OCI-LY3 (cell line): ENCODE data around the gene PGM1.

ENCODE experiments used
- H2AFZ ChIP-seq: fragments of 200-600, 300-600 bp; shearing (Covaris generic); 2 replicates; pipeline ENCODE4 v1.6.0; 2014; ENCODE audit warnings: antibody characterized with exemption, low read depth, low read length
- H3K27ac ChIP-seq: fragments of 200-600, 300-600 bp; sonication (generic); 2 replicates; pipeline ENCODE4 v1.5.1; 2014; ENCODE audit warnings: mild to moderate bottlenecking, low read length, moderate library complexity, mixed read lengths
- H3K27me3 ChIP-seq: fragments of 200-600, 300-600 bp; sonication (generic); 2 replicates; pipeline ENCODE4 v1.6.1; 2014; ENCODE audit warnings: low read depth, low read length, mixed read lengths
- H3K36me3 ChIP-seq: fragments of 200-600, 300-600 bp; sonication (generic); replicated peaks from 2 replicates; pipeline ENCODE3; 2014; ENCODE audit warnings: low read depth, low read length, mixed read lengths
- H3K4me1 ChIP-seq: fragments of 300-600, 200-600 bp; sonication (generic); 2 replicates; pipeline ENCODE4 v1.6.1; 2014; ENCODE audit warnings: low read length, mixed read lengths
- H3K4me2 ChIP-seq: fragments of 200-600, 300-600 bp; sonication (generic); 2 replicates; pipeline ENCODE4 v1.6.1; 2014; ENCODE audit warnings: low read length, mixed read lengths
- H3K4me3 ChIP-seq: fragments of 300-600, 200-600 bp; sonication (generic); 2 replicates; pipeline ENCODE4 v1.5.1; 2014; ENCODE audit warnings: antibody characterized with exemption, mild to moderate bottlenecking, low read length, moderate library complexity
- H3K79me2 ChIP-seq: fragments of 300-600, 200-600 bp; shearing (Covaris generic); 2 replicates; pipeline ENCODE4 v1.6.1; 2014; ENCODE audit warnings: mild to moderate bottlenecking, low read length, mixed read lengths
- H3K9ac ChIP-seq: fragments of 300-600, 200-600 bp; shearing (Covaris generic); 2 replicates; pipeline ENCODE4 v1.6.0; 2014; ENCODE audit warnings: mild to moderate bottlenecking, low read length, moderate library complexity
- H3K9me3 ChIP-seq: fragments of 200-600, 300-600 bp; shearing (Covaris generic); 2 replicates; pipeline ENCODE4 v1.6.1; 2014; ENCODE audit warnings: low read length, mixed read lengths; ENCODE audit not compliant: insufficient read depth
- H4K20me1 ChIP-seq: fragments of 200-600, 300-600 bp; sonication (generic); 2 replicates; pipeline ENCODE4 v1.6.1; 2016; ENCODE audit warnings: low read length, mixed read lengths; ENCODE audit not compliant: insufficient read depth
- EZH2phosphoT487 ChIP-seq: fragments of 200-600 bp; shearing (Covaris generic); IDR thresholded peaks from 2 replicates; pipeline ENCODE4 v1.6.1; 2018; ENCODE audit warnings: antibody characterized with exemption, mixed run types, low read depth
- TF ChIP-seq, protein P1 (sequence below): fragments of 200-600, 300-600 bp; sonication (generic); IDR thresholded peaks from 2 replicates; pipeline ENCODE4 v1.5.1; 2014; ENCODE audit warnings: antibody characterized with exemption, low read length, low read depth

The PGM1 gene

DNA sequence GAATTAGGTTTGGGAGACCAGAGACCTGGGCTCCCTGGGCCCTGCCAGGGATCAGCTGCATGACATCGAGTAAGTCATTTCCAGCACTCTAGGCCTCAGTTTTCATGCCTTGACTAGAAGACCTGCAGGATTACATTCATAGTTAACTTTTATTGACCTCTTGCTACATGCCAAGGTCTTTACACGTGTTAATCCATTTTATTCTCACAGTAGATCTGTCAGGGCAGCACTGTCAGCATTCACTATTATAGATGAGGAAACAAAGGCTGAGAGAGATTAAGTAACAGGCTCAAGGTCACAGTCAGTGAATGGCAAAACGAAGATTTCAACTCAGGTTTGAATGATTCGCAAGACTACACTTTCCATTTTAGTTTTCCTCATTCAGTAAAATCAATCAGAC lies 37.0 kb downstream of the PGM1 start:
- Histone ChIP-seq H3K4me2 (no peak overlapping the region), H3K4me1 (no peaks in the 10 kb centered on the region), H3K36me3 (peaks cover 2% of the 10 kb centered on the region), H3K9ac (no peak overlapping the region), H2AFZ (no peak overlapping the region), H4K20me1 (no peaks in the 10 kb centered on the region), H3K27ac (no peak overlapping the region), H3K4me3 (no peak overlapping the region), H3K9me3 (no peaks in the 10 kb centered on the region), H3K27me3 (no peaks in the 10 kb centered on the region), H3K79me2 (no peaks in the 10 kb centered on the region)
- TF ChIP-seq, protein P1, sequence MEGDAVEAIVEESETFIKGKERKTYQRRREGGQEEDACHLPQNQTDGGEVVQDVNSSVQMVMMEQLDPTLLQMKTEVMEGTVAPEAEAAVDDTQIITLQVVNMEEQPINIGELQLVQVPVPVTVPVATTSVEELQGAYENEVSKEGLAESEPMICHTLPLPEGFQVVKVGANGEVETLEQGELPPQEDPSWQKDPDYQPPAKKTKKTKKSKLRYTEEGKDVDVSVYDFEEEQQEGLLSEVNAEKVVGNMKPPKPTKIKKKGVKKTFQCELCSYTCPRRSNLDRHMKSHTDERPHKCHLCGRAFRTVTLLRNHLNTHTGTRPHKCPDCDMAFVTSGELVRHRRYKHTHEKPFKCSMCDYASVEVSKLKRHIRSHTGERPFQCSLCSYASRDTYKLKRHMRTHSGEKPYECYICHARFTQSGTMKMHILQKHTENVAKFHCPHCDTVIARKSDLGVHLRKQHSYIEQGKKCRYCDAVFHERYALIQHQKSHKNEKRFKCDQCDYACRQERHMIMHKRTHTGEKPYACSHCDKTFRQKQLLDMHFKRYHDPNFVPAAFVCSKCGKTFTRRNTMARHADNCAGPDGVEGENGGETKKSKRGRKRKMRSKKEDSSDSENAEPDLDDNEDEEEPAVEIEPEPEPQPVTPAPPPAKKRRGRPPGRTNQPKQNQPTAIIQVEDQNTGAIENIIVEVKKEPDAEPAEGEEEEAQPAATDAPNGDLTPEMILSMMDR: no peak

DNA sequence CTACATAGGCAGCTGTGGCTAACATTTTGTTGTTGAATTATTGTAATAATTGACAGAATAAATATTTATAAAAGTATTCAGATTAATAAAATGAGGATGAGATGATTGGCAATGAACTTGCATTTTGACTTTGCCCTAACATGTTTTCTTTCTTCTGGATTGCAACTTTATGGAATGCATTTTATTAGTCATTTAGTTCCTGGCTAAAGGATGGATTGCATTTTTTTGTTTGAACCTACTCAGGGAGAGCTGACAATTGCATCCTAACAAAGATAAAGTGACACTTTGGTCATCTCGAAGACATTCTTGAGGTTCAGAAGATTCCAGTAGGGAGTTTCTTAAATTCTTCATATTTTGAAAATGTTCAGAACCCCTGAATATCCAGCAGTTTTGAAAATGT lies 37.5 kb downstream of the PGM1 start:
- no peaks in the 10 kb centered on the region for H3K4me1 ChIP-seq
- TF ChIP-seq EZH2phosphoT487: no peak
- TF ChIP-seq, protein P1: no peak
- H3K36me3 ChIP-seq: peaks cover 3% of the 10 kb centered on the region
- no peaks in the 10 kb centered on the region for H3K27me3 ChIP-seq
- no peaks in the 10 kb centered on the region for H3K9me3 ChIP-seq
- no peak overlapping the region for H3K27ac ChIP-seq
- no peak overlapping the region for H3K4me3 ChIP-seq
- H3K4me2 ChIP-seq: no peak overlapping the region
- H2AFZ ChIP-seq: no peak overlapping the region
- H4K20me1 ChIP-seq: no peaks in the 10 kb centered on the region
- H3K79me2 ChIP-seq: no peaks in the 10 kb centered on the region
- no peak overlapping the region for H3K9ac ChIP-seq

DNA sequence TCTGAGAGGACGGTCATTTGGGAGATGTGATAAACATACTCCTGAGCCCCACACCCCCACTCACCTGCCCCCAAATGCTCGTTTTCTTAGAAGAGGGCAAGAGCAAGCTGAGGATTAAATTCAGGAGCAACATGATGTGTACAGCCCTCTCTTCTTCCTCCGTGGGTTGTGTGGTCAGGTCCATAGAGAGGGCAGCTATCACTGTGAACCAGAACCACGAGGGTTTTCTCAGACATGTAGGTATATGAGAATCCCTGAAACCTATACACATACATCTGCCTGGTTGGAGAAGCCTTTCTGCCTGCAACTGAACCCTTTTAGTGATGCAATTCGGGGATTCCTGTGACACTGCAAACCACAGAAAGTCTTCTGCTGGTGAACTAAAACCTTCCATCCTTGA lies 38.9 kb downstream of the PGM1 start:
- Histone ChIP-seq H3K27me3 (no peaks in the 10 kb centered on the region), H2AFZ (no peak overlapping the region), H3K9me3 (no peaks in the 10 kb centered on the region), H3K79me2 (no peaks in the 10 kb centered on the region), H3K9ac (no peak overlapping the region), H4K20me1 (no peaks in the 10 kb centered on the region), H3K36me3 (peaks cover 6% of the 10 kb centered on the region), H3K4me3 (no peak overlapping the region), H3K4me1 (no peaks in the 10 kb centered on the region), H3K27ac (no peak overlapping the region), H3K4me2 (no peak overlapping the region)
- TF ChIP-seq, protein P1: no peak
- no peak for TF ChIP-seq EZH2phosphoT487

DNA sequence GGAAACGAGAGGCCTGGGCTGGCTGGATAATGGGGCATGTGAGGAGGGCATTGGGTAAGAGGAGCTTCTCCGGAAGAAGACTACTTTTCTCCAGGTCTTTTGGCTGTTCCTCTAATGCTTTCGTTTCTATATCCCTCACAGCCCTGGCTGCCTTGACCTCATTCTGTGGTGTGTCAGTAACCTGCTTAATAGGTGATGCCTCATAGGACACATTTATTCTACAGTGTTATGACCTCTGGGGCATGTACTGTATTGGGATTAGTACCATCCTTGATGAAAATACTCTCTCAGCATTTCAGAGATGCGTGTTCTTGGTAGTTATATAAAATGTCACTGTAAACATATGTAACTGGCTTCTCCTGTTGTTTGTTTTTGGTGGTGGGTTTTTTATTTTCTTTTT lies 40.1 kb downstream of the PGM1 start:
- Histone ChIP-seq H3K4me1 (no peaks in the 10 kb centered on the region), H3K27ac (no peak overlapping the region), H2AFZ (no peak overlapping the region), H3K4me3 (no peak overlapping the region), H3K79me2 (no peaks in the 10 kb centered on the region), H3K4me2 (no peak overlapping the region), H3K9me3 (no peaks in the 10 kb centered on the region), H3K27me3 (no peaks in the 10 kb centered on the region), H4K20me1 (no peaks in the 10 kb centered on the region), H3K36me3 (peaks cover 6% of the 10 kb centered on the region), H3K9ac (no peak overlapping the region)
- TF ChIP-seq, protein P1: no peak
- no peak for TF ChIP-seq EZH2phosphoT487
